ENCODE data around the gene FAM153A.
"Not testable (repeated sequence)": the region's sequence is repeated elsewhere in the genome, so short reads cannot be mapped to it uniquely, and the experiment has no call there.

DNA sequence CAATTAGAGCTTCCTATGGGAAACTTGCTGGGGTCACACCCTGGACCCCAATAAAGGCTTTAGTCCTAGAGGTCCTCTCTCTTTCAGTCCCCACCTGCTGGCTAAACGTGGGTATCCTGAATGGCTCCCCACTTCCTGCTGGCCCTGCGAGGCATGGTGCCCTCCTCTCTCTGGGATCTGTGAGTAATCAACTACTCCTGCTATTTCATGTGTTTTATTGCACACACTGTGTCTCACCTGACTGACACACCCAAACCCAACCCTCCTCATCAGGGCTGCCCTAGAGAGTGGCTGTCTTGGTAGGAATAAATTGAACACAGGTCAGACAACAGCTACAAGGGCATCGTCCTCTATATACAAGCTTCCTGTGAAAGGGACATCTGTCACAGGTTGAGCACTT, 39.8 kb upstream of the FAM153A start:
- TF ChIP-seq, protein P1, sequence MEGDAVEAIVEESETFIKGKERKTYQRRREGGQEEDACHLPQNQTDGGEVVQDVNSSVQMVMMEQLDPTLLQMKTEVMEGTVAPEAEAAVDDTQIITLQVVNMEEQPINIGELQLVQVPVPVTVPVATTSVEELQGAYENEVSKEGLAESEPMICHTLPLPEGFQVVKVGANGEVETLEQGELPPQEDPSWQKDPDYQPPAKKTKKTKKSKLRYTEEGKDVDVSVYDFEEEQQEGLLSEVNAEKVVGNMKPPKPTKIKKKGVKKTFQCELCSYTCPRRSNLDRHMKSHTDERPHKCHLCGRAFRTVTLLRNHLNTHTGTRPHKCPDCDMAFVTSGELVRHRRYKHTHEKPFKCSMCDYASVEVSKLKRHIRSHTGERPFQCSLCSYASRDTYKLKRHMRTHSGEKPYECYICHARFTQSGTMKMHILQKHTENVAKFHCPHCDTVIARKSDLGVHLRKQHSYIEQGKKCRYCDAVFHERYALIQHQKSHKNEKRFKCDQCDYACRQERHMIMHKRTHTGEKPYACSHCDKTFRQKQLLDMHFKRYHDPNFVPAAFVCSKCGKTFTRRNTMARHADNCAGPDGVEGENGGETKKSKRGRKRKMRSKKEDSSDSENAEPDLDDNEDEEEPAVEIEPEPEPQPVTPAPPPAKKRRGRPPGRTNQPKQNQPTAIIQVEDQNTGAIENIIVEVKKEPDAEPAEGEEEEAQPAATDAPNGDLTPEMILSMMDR (IDR thresholded peaks at IDR 0.05): not testable (repeated sequence)
- not testable (repeated sequence) for TF ChIP-seq POLR2A (IDR thresholded peaks at IDR 0.05)
